Fibroblast of villous mesenchyme (primary cell): ENCODE data around the gene KCNQ1. TPM values are rescaled to one million over a fixed set of nuclear protein-coding genes. Genes with fewer than 3 reads are reported as not detected.

Experiments
- DNase-seq: peaks from one replicate; pipeline ENCODE4 v3.0.0-alpha.2; 2010; ENCODE audit warnings: low read depth
- H3K4me3 ChIP-seq: 2 replicates; pipeline ENCODE4 v1.5.1; 2011; ENCODE audit warnings: low read depth, mild to moderate bottlenecking, low read length
- total RNA-seq: library from RNA; depleted of rRNA; stranded (reverse); fragments of >200 nt; gene quantifications from 2 replicates; pipeline ENCODE4 v1.2.3, GENCODE V29; 2012
- TF ChIP-seq, protein P1 (sequence below): IDR thresholded peaks from 2 replicates; pipeline ENCODE4 v1.5.1; 2012; ENCODE audit warnings: low read depth, mild to moderate bottlenecking, low read length; ENCODE audit not compliant: insufficient read depth

The KCNQ1 gene
- total RNA-seq, 1 donor = not detected

DNA sequence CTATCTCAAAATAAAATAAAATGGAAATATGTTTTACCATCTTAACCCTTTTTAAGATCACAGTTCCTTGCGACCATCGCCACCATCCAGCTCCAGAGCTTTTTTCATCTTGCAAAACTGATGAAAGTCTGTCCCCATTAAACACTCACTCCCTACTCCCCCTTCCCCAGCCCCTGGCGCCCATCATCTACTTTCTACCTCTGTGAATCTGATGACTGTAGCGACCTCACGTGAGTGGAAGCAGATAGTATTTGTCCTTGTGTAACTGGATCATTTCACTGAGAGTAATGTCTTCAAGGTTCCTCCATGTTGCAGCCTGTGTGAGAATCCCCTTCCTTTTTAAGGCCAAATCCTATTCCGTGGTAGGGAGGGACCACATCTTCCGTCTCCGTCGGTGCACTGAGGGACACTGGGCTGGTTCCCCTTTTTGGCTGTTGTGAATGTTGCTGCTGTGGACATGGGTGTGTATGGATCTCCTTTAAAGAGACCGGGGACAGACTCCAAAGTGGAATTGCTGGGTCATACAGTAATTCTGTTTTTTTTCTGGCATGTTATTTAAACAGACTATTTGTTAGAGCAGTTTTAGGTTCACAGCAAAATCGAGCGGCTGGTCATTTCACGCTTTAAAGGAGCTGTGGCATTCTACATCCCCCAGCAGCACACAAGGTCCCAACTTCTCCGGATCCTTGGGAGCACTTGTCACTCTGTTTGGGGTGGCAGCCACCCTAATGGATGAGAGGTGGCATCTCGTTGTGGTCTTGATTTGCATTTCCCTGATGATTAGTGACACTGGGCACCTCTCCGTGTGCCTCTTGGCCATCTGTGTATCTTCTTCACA lies 120.0 kb downstream of the KCNQ1 start:
- DNase-seq = no peak
- no peak overlapping the region for H3K4me3 ChIP-seq
- TF ChIP-seq, protein P1, sequence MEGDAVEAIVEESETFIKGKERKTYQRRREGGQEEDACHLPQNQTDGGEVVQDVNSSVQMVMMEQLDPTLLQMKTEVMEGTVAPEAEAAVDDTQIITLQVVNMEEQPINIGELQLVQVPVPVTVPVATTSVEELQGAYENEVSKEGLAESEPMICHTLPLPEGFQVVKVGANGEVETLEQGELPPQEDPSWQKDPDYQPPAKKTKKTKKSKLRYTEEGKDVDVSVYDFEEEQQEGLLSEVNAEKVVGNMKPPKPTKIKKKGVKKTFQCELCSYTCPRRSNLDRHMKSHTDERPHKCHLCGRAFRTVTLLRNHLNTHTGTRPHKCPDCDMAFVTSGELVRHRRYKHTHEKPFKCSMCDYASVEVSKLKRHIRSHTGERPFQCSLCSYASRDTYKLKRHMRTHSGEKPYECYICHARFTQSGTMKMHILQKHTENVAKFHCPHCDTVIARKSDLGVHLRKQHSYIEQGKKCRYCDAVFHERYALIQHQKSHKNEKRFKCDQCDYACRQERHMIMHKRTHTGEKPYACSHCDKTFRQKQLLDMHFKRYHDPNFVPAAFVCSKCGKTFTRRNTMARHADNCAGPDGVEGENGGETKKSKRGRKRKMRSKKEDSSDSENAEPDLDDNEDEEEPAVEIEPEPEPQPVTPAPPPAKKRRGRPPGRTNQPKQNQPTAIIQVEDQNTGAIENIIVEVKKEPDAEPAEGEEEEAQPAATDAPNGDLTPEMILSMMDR = no peak

DNA sequence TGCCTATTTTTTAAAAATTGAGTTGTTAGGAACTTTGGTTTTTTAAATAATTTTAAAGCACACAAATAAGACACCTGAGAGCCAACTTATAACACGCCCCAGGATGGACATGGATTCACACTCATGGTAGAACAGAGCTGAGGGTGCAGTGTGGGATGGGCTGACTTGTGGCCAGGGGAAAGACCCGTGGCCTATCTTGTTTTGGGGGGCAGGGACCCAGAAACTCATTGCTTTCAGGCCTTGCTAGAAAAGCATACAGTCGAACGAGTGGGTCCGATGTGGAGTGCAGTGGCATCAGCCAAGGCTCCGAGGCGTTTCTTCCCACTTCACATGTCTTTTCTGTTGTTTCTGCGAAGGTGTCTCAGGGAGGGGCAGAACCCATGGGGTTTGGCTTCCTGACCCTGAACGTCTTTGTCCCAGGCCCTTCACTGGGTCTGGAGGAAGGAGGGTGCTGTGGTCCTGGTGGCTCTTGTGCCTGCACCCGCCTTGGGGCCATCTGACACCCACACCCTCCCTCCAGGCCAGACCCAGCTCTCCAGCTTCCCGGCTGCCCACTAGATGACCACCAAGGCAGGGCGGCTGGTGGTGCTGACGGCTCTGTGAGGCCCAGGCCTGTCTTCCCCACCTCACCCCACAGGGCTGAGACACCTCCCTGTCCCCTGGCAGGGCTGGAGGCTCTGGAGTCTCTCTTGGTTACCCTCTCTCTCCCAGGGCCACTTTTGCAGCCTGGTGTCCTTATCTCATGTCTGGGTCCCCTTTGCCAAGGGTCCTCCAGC lies 120.8 kb downstream of the KCNQ1 start:
- no peak for DNase-seq
- no peak overlapping the region for H3K4me3 ChIP-seq
- TF ChIP-seq, protein P1 = no peak

DNA sequence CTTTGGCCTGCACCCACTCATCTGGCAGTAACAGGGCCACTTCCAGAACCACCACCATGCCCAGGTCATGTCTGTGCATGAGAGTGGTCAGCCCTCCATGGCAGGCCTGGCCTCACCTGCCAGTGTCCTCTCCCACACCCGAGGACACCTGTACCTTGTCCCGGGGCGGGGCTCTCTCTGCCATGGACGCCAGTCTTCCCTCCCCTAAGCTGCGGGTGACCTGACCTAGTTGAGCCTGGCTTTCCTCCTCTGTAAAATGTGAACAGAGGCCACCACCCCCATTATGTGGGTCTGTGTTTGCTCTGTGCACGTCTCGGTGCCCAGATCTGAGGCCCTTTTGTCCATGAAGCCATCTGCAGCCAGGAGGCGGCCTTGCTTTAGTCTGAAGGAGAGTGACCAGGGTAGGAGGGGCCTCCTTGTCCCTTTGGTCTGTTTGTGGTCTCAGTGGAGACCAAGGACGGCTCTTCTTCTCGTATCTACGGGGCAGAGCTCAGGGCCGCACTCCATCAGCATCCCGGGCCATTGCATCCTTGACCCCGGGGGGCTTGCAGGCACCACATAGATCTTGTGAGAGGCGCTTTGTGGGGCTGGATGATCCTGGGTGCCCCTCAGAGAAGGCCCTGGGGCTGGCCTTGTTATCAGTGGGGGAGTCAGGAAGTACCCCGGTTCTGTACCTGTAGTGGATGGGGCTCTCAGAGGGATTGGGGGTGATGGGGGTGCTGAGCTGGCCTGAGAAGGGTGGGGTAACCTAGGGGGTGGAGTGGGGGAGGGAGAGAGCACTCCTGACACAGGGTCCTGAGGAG lies 121.6 kb downstream of the KCNQ1 start:
- TF ChIP-seq, protein P1 = peak; percentile 28
- H3K4me3 ChIP-seq = no peak overlapping the region
- peak; percentile 13 for DNase-seq

DNA sequence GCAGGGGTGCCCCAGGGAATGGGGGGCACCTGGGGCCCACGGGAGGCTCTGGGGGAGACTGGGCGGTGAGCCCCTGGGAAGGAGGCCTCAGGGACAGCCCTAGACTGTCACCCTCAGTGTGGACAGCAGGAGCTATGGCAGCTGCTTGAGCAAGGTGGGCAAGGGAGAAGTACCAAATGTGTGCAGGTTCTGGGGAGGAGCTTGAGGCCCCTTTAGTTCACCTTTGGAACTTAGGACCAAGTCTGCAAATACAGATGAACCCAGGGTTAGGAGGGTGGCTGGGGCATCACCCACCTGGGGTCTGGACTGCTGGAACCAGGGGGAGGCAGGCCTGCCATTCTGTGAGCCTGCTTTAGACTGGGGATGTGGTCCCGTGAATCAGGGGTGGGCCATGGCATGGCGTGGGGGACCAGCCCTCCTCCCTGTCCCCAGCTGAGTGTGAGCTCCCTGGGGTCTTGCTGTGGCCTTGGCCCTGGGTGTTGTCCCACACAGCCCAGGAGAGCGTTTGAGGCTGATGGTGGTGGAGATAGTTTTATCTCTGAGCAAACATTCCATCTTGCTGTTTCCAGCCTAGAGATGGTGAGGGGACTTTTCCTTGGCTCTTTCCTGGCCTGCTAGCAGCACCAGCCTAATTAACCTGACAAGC lies 122.3 kb downstream of the KCNQ1 start:
- no peak for DNase-seq
- TF ChIP-seq, protein P1 = no peak
- no peak overlapping the region for H3K4me3 ChIP-seq

DNA sequence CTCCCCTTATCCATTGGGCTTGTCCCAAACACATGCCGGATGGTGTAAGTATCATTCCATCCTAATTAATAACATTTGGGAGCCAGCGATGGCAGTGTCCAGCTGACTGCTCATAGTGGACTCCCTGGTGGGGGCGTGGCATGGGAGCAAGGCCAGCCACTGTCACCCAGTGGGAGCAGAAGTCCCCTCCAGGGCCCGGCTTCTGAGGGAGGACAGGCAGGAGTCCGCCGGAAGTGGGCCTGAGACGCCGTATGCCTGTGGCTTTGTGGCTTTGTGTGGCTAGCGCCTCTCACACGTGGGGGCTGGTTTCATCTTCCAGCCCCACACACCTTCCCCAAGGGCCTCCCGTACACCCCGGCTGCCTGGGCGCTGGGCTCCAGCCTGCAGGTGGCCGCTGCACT lies 124.5 kb downstream of the KCNQ1 start:
- DNase-seq = peak; percentile 3

More for the DNA sequence above, 124.5 kb downstream of the KCNQ1 start:
- TF ChIP-seq, protein P1 = no peak
- no peak overlapping the region for H3K4me3 ChIP-seq
